Nephron progenitor cell (in vitro differentiated cells): ENCODE data around the gene TTBK1.

Experiments used
- DNase-seq: peaks from one replicate; pipeline ENCODE4 v3.0.0; 2021
- H3K27ac Mint-ChIP-seq: 2 replicates; pipeline ENCODE4 v1.8.0; 2021; ENCODE audit warnings: mild to moderate bottlenecking, moderate library complexity, mixed read lengths
- H3K27me3 Mint-ChIP-seq: 2 replicates; pipeline ENCODE4 v1.8.0; 2021; ENCODE audit warnings: mild to moderate bottlenecking, low read depth, mixed read lengths; ENCODE audit not compliant: poor library complexity
- H3K36me3 Mint-ChIP-seq: 2 replicates; pipeline ENCODE4 v1.8.0; 2021; ENCODE audit warnings: low read depth, mixed read lengths
- H3K4me1 Mint-ChIP-seq: 2 replicates; pipeline ENCODE4 v1.8.0; 2021; ENCODE audit warnings: mixed read lengths
- H3K4me3 Mint-ChIP-seq: 2 replicates; pipeline ENCODE4 v1.8.0; 2021; ENCODE audit warnings: mild to moderate bottlenecking, moderate library complexity, mixed read lengths
- H3K9me3 Mint-ChIP-seq: 2 replicates; pipeline ENCODE4 v1.8.0; 2021; ENCODE audit warnings: mild to moderate bottlenecking, moderate library complexity, mixed read lengths
- CTCF ChIP-seq: fragments of 200-600 bp; sonication (generic); IDR thresholded peaks from 2 replicates; pipeline ENCODE4 v1.5.0; 2021; ENCODE audit warnings: antibody characterized with exemption

Gene TTBK1

GRCh38 chr6:43306086-43306485 lies 62.8 kb downstream of the TTBK1 start:
- no peak overlapping the region for H3K27ac Mint-ChIP-seq
- DNase-seq: no peak
- H3K36me3 Mint-ChIP-seq: no peaks in the 10 kb centered on the region
- TF ChIP-seq CTCF: no peak
- H3K9me3 Mint-ChIP-seq: no peaks in the 10 kb centered on the region
- peaks cover 14% of the 10 kb centered on the region for H3K27me3 Mint-ChIP-seq
- H3K4me3 Mint-ChIP-seq: no peak overlapping the region
- H3K4me1 Mint-ChIP-seq: peaks cover 25% of the 10 kb centered on the region

GRCh38 chr6:43307451-43308100 lies 64.3 kb downstream of the TTBK1 start:
- Mint-ChIP-seq H3K9me3 (no peaks in the 10 kb centered on the region), H3K27ac (no peak overlapping the region), H3K27me3 (peaks cover 18% of the 10 kb centered on the region), H3K4me3 (peak overlapping the region; percentile 55), H3K4me1 (peaks cover 21% of the 10 kb centered on the region), H3K36me3 (no peaks in the 10 kb centered on the region)
- TF ChIP-seq CTCF: no peak
- no peak for DNase-seq

- TF ChIP-seq CTCF: peak; percentile 21
- peaks cover 21% of the 10 kb centered on the region for H3K4me1 Mint-ChIP-seq
- peak within 1 kb of the TSS; percentile 77 for H3K4me3 Mint-ChIP-seq
- H3K27ac Mint-ChIP-seq: no peak within 1 kb of the TSS
- peaks cover 18% of the 10 kb centered on the region for H3K27me3 Mint-ChIP-seq
- no peaks in the 10 kb centered on the region for H3K9me3 Mint-ChIP-seq
- no peaks in the 10 kb centered on the region for H3K36me3 Mint-ChIP-seq
- peak; percentile 63 for DNase-seq
Observed at GRCh38 chr6:43308101-43308989, 65.1 kb downstream of the TTBK1 start, which contains the start of gene CRIP3. CRIP3 (minus strand) TSS chr6:43308826; CDS start chr6:43308792, 34 bp downstream.

DNA sequence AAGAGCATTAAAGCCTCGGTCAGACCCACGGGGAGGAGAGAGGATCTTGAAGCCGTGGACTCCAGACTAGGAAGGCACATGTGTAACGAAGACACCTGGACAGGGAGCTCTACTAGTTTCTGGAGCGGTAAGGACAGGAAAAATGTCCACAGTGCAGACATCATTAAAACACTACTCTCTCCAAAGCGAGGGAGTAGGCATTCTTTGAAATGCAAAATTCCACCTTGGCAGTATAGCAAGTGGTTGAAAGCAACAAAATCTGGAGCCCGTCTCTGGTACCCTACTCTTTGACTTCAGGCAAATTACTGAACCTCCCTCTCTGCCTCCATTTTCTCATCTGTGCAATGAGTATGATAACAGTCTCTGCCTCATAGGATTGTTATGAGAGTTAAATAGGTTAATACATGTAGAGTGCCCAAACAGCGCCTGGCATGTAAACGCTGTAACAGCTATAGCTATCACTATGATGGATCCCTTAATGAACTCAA lies 65.8 kb downstream of the TTBK1 start:
- H3K4me1 Mint-ChIP-seq: peaks cover 21% of the 10 kb centered on the region
- H3K4me3 Mint-ChIP-seq: peak overlapping the region; percentile 77
- no peak for DNase-seq
- no peaks in the 10 kb centered on the region for H3K36me3 Mint-ChIP-seq
- H3K27ac Mint-ChIP-seq: no peak overlapping the region
- TF ChIP-seq CTCF: no peak
- H3K9me3 Mint-ChIP-seq: no peaks in the 10 kb centered on the region
- peaks cover 18% of the 10 kb centered on the region for H3K27me3 Mint-ChIP-seq

- H3K4me1 Mint-ChIP-seq: peaks cover 21% of the 10 kb centered on the region
- H3K36me3 Mint-ChIP-seq: no peaks in the 10 kb centered on the region
- DNase-seq: no peak
- no peaks in the 10 kb centered on the region for H3K9me3 Mint-ChIP-seq
- TF ChIP-seq CTCF: no peak
- no peak overlapping the region for H3K4me3 Mint-ChIP-seq
- H3K27me3 Mint-ChIP-seq: peaks cover 22% of the 10 kb centered on the region
- H3K27ac Mint-ChIP-seq: no peak overlapping the region
Observed at GRCh38 chr6:43310134-43310533, 66.9 kb downstream of the TTBK1 start.
